Upper lobe of left lung (tissue), 6 donors: ENCODE data around the gene ALG2. TPM values are rescaled to one million over a fixed set of nuclear protein-coding genes. Genes with fewer than 3 reads are reported as not detected.

Experiments used
- ATAC-seq, 2 donors: fragments of 200-7000 bp; cut with Tn5 transposase; one replicate each; pipeline ENCODE4 v1.9.1; 2022; ENCODE audit warnings: mild to moderate bottlenecking in 2 of 2, moderate library complexity in 2 of 2; ENCODE audit not compliant: low FRiP score in 2 of 2
- DNase-seq, 2 donors: peaks; one replicate each; pipeline ENCODE4 v3.0.0-alpha.2; 2019 to 2020
- H3K27ac ChIP-seq, 4 donors: fragments of 200-600 bp; sonication (generic); one replicate each; pipeline ENCODE4 v1.5.1; 2016 to 2019
- H3K27me3 ChIP-seq, 4 donors: fragments of 200-600 bp; sonication (generic); one replicate each; pipeline ENCODE4 v1.5.1; 2017 to 2019
- H3K36me3 ChIP-seq, 4 donors: fragments of 200-600 bp; sonication (generic); one replicate each; pipeline ENCODE4 v1.5.1; 2016 to 2019
- H3K4me1 ChIP-seq, 4 donors: fragments of 200-600 bp; sonication (generic); one replicate each; pipeline ENCODE4 v1.5.1; 2018 to 2019
- H3K4me3 ChIP-seq, 4 donors: fragments of 200-600 bp; sonication (generic); one replicate each; pipeline ENCODE4 v1.5.1; 2017 to 2019; ENCODE audit warnings: mild to moderate bottlenecking in 2 of 4, moderate library complexity in 1 of 4
- H3K9me3 ChIP-seq, 4 donors: fragments of 200-600 bp; sonication (generic); one replicate each; pipeline ENCODE4 v1.5.1; 2018 to 2019
- EP300 ChIP-seq, 4 donors: sonication (generic); formaldehyde crosslinking; IDR thresholded peaks; one replicate each; pipeline ENCODE4 v1.5.1; 2017; ENCODE audit warnings: antibody characterized with exemption in 4 of 4, control low read depth in 2 of 4
- POLR2A ChIP-seq, 4 donors: fragments of 450-650 bp; IDR thresholded peaks; one replicate each; pipeline ENCODE4 v1.5.1; 2016 to 2017; ENCODE audit warnings: antibody characterized with exemption in 4 of 4, mild to moderate bottlenecking in 2 of 4
- POLR2AphosphoS5 ChIP-seq, 2 donors: sonication (generic); formaldehyde crosslinking; IDR thresholded peaks; one replicate each; pipeline ENCODE4 v1.5.1; 2017; ENCODE audit warnings: antibody characterized with exemption in 2 of 2
- WGBS, 2 donors: methylation state at CpG; one replicate each; pipeline ENCODE4 v1.1.5; 2017 to 2018; 5-methylcytosine and 5-hydroxymethylcytosine counted together
- total RNA-seq, 6 donors: library from RNA; depleted of rRNA in 4 of 6; stranded (reverse); fragments of >200 nt in 4 of 6; gene quantifications; one replicate each; pipeline versions ENCODE4 v1.1.0 to v1.2.1, GENCODE V29; 2016 to 2021
- TF ChIP-seq, protein P1 (sequence below), 6 experiments: fragments of 450-650 bp in 4 of 6; fragments of 200-600 bp in 2 of 6; sonication (generic) in 2 of 6; IDR thresholded peaks; one replicate each; pipeline ENCODE4 v1.5.1; 2016 to 2019; ENCODE audit warnings: antibody characterized with exemption in 6 of 6
- donor health status: DM: no; HTN: no; CAD: no; lungs with moderate emphysema.
- donor health status: DM: no; HTN: yes; CAD: no; lungs with severe emphysema.

ALG2 gene
- total RNA-seq, 6 donors from 2014 or later = 22.2 to 61.4 (median 41.2) TPM

DNA sequence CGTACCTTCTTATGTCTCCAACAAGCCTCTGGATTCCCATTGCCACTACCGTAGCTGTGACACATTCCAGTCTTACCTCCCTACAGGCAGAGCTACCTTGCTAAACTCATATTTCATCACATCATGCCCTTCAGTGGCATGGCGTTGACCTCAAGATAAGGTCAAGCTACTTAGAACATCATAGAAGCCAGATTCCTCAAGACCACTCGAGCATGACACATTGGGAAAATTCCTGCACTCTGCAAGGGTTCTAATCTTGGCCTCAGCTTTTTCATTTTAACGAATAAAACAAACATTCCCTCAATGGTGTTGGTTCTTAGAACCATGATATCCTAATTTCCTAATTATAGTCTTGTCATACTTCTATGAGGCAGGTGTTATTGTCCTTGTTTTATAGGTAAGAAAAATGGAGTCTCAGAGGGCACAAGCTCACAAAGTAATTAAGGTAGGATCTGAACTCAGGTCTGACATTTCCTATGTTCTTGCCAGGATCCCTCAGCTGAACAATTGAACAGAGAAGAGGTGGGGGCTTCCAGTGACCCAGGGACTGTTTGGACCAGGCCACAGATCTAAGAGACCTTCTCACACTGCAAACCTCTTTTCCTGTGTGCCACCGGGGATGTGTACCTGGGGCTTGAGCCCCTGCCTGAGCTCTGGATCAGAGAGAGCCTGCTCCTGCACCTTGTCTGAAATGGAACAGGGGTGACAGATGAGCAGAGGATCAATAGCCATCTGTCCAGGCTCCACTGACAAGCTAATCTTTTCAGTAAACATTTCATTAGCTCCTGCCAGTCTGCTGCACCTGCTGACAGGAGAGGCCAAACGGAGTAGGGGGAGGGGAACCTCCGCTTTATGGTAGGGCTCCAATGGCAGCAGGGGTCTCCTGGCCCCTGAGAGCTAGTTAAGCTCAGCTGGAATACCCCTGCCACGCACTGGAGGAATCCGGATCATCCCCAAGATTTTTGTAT lies 49.3 kb downstream of the ALG2 start:
- 81 to 82% methylated on average over 10 of the region's 10 CpGs for WGBS, 2 donors
- no peaks in the 10 kb centered on the region for H3K27me3 ChIP-seq
- no peaks in the 10 kb centered on the region for H3K9me3 ChIP-seq
- TF ChIP-seq POLR2A (IDR thresholded peaks at IDR 0.05) = no peak
- no peak for TF ChIP-seq EP300 (IDR thresholded peaks at IDR 0.05)
- TF ChIP-seq, protein P1, sequence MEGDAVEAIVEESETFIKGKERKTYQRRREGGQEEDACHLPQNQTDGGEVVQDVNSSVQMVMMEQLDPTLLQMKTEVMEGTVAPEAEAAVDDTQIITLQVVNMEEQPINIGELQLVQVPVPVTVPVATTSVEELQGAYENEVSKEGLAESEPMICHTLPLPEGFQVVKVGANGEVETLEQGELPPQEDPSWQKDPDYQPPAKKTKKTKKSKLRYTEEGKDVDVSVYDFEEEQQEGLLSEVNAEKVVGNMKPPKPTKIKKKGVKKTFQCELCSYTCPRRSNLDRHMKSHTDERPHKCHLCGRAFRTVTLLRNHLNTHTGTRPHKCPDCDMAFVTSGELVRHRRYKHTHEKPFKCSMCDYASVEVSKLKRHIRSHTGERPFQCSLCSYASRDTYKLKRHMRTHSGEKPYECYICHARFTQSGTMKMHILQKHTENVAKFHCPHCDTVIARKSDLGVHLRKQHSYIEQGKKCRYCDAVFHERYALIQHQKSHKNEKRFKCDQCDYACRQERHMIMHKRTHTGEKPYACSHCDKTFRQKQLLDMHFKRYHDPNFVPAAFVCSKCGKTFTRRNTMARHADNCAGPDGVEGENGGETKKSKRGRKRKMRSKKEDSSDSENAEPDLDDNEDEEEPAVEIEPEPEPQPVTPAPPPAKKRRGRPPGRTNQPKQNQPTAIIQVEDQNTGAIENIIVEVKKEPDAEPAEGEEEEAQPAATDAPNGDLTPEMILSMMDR (IDR thresholded peaks at IDR 0.05) = no peak
- no peak for TF ChIP-seq POLR2AphosphoS5 (IDR thresholded peaks at IDR 0.05)
- H3K36me3 ChIP-seq = no peaks in the 10 kb centered on the region
- ATAC-seq = no peak
- no peak overlapping the region for H3K4me3 ChIP-seq
- no peaks in the 10 kb centered on the region for H3K4me1 ChIP-seq
- no peak for DNase-seq
- H3K27ac ChIP-seq = no peak overlapping the region

DNA sequence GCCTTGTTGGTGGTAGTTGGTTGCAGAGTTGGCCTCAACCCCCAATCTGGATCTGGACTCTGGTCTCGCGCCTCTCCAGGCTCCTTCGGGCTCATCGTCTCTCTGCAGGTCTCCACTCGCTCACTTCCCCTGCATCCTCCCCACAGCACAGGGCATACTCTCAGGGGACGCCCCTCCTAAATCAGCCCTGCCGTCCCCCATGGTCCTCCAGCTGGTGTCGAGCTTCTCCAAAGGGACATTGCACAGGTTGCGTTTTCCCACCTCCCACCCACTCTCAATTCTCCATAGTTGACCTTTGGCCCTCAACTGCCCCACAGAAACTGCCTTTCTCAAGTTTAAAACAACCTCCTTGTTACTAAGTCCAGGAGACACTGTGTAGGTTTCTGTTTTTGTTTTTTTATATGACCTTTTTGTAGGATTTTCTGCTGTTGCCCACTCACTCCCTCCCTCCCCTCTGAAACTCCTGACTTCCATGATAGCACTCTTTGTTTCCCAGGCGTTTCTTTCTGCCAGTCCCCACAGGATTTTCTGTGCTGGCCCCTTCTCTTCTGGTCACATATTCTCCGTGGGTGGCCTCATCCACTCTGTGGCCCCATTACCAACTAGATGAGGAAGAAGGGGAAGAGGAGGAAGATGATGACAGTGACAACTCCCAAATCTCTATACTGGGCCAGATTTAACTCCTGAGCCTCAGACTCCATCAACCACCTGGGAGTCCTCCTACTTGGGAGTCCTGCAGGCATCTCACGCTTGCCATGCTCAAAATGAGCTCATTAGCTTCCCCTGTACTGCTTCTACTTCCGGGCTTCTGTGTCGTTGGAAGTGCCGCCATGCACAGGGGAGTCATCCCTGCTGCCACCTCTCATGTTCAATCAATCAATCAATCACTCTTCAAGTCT lies 50.3 kb downstream of the ALG2 start:
- H3K27me3 ChIP-seq = no peaks in the 10 kb centered on the region
- H3K36me3 ChIP-seq = no peaks in the 10 kb centered on the region
- DNase-seq (no peak), ATAC-seq (peak in 1 of 2 donors; percentile 41)
- H3K9me3 ChIP-seq = no peaks in the 10 kb centered on the region
- H3K4me3 ChIP-seq = no peak overlapping the region
- no peaks in the 10 kb centered on the region for H3K4me1 ChIP-seq
- no peak overlapping the region for H3K27ac ChIP-seq
- TF ChIP-seq POLR2A (IDR thresholded peaks at IDR 0.05) (no peak), EP300 (IDR thresholded peaks at IDR 0.05) (no peak), POLR2AphosphoS5 (IDR thresholded peaks at IDR 0.05) (no peak)
- TF ChIP-seq, protein P1 (IDR thresholded peaks at IDR 0.05) = no peak
- WGBS, 2 donors = 86 to 88% methylated on average over 15 of the region's 15 CpGs

DNA sequence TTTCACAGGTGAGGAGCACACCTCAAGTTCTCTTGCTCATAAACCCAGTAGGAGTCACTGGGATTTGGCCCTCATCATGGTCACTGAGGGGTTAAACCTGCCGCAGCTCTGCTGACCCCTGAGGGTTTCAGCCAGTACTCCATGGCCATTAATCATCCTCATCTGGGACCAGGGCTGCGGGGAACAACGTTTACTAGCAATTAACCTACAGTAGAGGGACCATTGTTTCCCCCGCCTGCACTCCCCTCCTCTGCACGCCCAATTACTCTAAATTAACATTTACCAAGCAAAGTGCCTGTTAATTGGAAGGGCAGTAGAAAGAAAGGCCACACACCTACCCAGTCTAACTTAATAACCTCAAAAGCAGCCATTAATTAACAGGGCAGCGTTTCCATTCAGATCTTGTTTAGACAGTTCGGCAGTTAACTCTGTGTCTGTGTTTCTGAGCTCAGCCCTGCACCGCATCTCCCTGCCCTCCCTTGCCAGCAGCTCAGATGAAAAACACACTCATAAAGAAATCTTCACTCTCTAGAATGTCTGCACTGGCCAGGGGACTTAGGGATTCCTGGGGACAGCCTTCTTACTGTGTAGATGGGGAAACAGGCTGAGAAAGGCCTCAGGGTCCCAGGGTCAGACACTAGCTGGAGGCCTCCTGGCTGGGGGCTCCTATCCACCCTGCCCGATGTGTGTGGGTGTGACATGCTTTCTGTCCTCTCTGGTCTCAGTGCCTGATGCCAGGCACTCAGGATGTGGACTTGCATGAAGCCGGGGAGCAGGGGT lies 51.6 kb downstream of the ALG2 start:
- no peaks in the 10 kb centered on the region for H3K36me3 ChIP-seq
- ATAC-seq (no peak), DNase-seq (no peak)
- no peaks in the 10 kb centered on the region for H3K4me1 ChIP-seq
- no peak overlapping the region for H3K27ac ChIP-seq
- H3K9me3 ChIP-seq = no peaks in the 10 kb centered on the region
- H3K4me3 ChIP-seq = no peak overlapping the region
- TF ChIP-seq EP300 (IDR thresholded peaks at IDR 0.05) (no peak), POLR2AphosphoS5 (IDR thresholded peaks at IDR 0.05) (no peak), POLR2A (IDR thresholded peaks at IDR 0.05) (no peak)
- TF ChIP-seq, protein P1 (IDR thresholded peaks at IDR 0.05) = no peak
- no peaks in the 10 kb centered on the region for H3K27me3 ChIP-seq
- 62 to 66% methylated on average over 9 to 10 of the region's 10 CpGs for WGBS, 2 donors

DNA sequence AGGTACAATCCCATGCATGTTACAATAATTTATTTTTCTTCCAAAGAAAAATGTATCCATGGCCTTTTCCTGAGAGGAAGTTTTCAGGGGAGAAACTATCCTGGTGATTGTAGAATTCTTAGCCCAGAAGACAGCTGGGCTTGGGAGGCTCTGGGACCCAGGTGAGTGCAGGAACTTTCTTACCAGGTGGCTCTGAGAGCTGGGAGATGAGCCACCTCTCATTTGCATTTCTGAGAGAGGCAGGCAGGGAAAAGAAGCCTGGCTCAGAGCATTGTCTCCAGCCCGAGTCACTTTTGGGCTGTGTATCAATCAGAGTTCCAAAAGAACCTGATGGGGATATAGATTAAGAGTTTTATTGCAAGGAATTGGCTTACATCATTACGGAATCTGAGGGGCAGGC lies 52.7 kb downstream of the ALG2 start:
- H3K27ac ChIP-seq = no peak overlapping the region
- H3K4me3 ChIP-seq = no peak overlapping the region
- DNase-seq (no peak), ATAC-seq (no peak)
- TF ChIP-seq, protein P1 (IDR thresholded peaks at IDR 0.05) = no peak
- TF ChIP-seq POLR2A (IDR thresholded peaks at IDR 0.05) (no peak), EP300 (IDR thresholded peaks at IDR 0.05) (no peak), POLR2AphosphoS5 (IDR thresholded peaks at IDR 0.05) (no peak)
- WGBS, 2 donors = 68 to 92% methylated on average over 2 of the region's 2 CpGs
- H3K9me3 ChIP-seq = no peaks in the 10 kb centered on the region
- H3K4me1 ChIP-seq = no peaks in the 10 kb centered on the region
- H3K36me3 ChIP-seq = no peaks in the 10 kb centered on the region
- no peaks in the 10 kb centered on the region for H3K27me3 ChIP-seq
